ENCODE data around the gene SPACA7.
"Not testable (repeated sequence)": the region's sequence is repeated elsewhere in the genome, so short reads cannot be mapped to it uniquely, and the experiment has no call there.

GRCh38 chr13:112433517-112433916 lies 57.4 kb downstream of the SPACA7 start:
- TF ChIP-seq POLR2AphosphoS5 (IDR thresholded peaks at IDR 0.05; ENCODE audit: low read depth, low read length); FOSL1 (IDR thresholded peaks at IDR 0.05; ENCODE audit: low read depth): not testable (repeated sequence)
- TF ChIP-seq, protein P1, sequence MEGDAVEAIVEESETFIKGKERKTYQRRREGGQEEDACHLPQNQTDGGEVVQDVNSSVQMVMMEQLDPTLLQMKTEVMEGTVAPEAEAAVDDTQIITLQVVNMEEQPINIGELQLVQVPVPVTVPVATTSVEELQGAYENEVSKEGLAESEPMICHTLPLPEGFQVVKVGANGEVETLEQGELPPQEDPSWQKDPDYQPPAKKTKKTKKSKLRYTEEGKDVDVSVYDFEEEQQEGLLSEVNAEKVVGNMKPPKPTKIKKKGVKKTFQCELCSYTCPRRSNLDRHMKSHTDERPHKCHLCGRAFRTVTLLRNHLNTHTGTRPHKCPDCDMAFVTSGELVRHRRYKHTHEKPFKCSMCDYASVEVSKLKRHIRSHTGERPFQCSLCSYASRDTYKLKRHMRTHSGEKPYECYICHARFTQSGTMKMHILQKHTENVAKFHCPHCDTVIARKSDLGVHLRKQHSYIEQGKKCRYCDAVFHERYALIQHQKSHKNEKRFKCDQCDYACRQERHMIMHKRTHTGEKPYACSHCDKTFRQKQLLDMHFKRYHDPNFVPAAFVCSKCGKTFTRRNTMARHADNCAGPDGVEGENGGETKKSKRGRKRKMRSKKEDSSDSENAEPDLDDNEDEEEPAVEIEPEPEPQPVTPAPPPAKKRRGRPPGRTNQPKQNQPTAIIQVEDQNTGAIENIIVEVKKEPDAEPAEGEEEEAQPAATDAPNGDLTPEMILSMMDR (IDR thresholded peaks at IDR 0.05 in 2 of 3, conservative IDR thresholded peaks at IDR 0.05 in 1 of 3; ENCODE audit: borderline replicate concordance in 1 of 3, insufficient read depth in 1 of 3, low read depth in 2 of 3, low read length in 2 of 3), result not testable (repeated sequence)

Measured in HCT116 (cell line).